ENCODE results near the gene MYH10. TPM values are rescaled to one million over a fixed set of nuclear protein-coding genes. Genes with fewer than 3 reads are reported as not detected.
A peak's percentile ranks its signal among the peaks of the same experiment; 100 is the strongest.

Gene MYH10
- total RNA-seq, 2 experiments from 2014 or later, result 8.3 to 10.3 TPM

DNA sequence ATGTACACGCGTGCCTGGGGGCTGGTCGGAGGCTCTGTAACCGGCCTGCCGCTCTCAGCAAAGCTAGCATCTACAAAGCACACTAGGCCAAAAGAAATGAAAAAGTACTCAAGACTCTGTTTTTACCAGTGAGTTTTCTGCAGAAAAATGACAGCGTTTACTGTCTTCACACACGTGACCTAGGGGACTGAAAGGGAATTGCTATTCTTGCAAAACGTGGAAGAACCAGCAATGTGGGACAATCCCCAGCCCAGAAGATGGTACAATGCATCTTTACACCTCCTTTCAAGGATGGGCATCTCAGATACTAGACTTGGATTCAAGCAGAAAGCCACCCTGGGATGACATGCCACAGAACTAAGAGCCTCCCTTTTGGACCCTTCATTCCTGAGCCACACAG is 153.4 kb downstream of the MYH10 start:
- H3K27ac Mint-ChIP-seq, result no peak overlapping the region
- ChIA-PET CTCF (no interaction called here), POLR2A (no interaction called here)
- H3K27me3 Mint-ChIP-seq, result no peaks in the 10 kb centered on the region
- H3K9me3 Mint-ChIP-seq, result no peaks in the 10 kb centered on the region
- peaks cover 29% of the 10 kb centered on the region for H3K36me3 Mint-ChIP-seq (ENCODE audit: low read depth)
- H3K4me3 Mint-ChIP-seq, result no peak overlapping the region
- no peak for DNase-seq
- no peaks in the 10 kb centered on the region for H3K4me1 Mint-ChIP-seq

DNA sequence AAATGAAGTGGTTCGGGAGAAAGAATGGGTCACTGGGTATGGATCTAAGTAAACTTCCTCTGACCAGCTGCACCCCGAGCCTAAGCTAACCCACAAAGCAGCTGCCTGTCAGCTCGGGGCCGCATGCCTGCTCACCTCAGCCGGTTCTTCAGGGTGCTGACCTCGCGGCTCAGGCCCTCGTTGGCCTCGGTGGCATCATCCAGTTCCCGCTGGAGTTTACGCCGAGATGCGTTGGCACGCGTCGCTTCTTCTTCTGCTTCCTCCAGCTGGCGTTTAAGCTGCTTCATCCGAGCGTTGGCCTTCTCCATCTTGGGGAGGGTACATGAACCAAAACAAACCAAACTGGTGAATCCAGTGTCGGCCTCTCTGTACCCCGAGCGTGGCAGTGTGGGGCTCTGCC is 153.8 kb downstream of the MYH10 start:
- no peaks in the 10 kb centered on the region for H3K9me3 Mint-ChIP-seq
- no peak overlapping the region for H3K4me3 Mint-ChIP-seq
- no peak for DNase-seq
- no peaks in the 10 kb centered on the region for H3K4me1 Mint-ChIP-seq
- H3K27ac Mint-ChIP-seq, result no peak overlapping the region
- H3K36me3 Mint-ChIP-seq (ENCODE audit: low read depth), result peaks cover 26% of the 10 kb centered on the region
- no peaks in the 10 kb centered on the region for H3K27me3 Mint-ChIP-seq
- CTCF ChIA-PET, result no interaction called here
- POLR2A ChIA-PET, result no interaction called here

DNA sequence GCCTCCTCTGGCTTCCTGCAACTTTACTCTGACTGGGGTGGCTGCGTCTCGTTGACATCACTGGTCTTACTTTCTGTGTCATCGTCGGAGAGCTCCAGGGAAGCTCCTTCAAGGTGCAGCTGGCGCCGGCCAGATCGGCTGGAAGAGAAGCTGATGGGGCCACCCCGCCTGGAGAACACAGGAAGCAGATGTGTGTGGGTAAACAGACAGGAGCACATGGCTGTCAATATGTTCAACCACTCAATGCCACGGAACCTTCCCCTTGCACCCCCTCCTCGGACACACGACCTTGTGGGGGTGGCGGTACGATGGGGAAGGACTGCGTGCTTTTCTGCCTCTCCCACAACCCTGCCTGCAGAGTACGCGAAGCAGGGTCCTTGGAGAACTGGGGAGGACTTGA is 154.7 kb downstream of the MYH10 start:
- no peak for DNase-seq
- CTCF ChIA-PET, result no interaction called here
- no peak overlapping the region for H3K4me3 Mint-ChIP-seq
- peak overlapping the region; percentile 77 for H3K27ac Mint-ChIP-seq
- no peaks in the 10 kb centered on the region for H3K27me3 Mint-ChIP-seq
- POLR2A ChIA-PET, result no interaction called here
- H3K9me3 Mint-ChIP-seq, result no peaks in the 10 kb centered on the region
- peaks cover 26% of the 10 kb centered on the region for H3K36me3 Mint-ChIP-seq (ENCODE audit: low read depth)
- H3K4me1 Mint-ChIP-seq, result no peaks in the 10 kb centered on the region

DNA sequence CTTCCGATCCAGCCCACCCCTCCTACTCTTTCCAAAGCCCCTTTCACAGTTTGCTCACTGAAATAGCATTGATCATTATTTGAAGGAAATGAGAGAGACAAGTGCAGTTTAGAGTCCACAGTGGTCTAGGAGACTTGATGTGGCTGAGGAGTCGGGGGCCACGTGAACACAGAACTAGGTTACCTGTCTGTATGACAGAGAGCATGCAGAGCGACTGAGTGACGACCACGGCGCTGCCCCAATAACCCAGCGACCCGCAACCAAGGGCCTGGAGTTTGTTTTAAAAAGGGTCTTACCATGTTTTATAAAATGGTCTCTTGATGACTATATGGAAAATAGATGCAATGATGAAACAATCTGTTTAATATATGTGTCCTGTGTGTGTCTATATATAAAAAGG is 155.3 kb downstream of the MYH10 start:
- no peak for DNase-seq
- Mint-ChIP-seq H3K4me1 (no peaks in the 10 kb centered on the region), H3K27me3 (no peaks in the 10 kb centered on the region), H3K36me3 (ENCODE audit: low read depth) (peaks cover 23% of the 10 kb centered on the region), H3K9me3 (no peaks in the 10 kb centered on the region), H3K27ac (no peak overlapping the region), H3K4me3 (no peak overlapping the region)
- POLR2A ChIA-PET, result no interaction called here
- CTCF ChIA-PET, result no interaction called here

DNA sequence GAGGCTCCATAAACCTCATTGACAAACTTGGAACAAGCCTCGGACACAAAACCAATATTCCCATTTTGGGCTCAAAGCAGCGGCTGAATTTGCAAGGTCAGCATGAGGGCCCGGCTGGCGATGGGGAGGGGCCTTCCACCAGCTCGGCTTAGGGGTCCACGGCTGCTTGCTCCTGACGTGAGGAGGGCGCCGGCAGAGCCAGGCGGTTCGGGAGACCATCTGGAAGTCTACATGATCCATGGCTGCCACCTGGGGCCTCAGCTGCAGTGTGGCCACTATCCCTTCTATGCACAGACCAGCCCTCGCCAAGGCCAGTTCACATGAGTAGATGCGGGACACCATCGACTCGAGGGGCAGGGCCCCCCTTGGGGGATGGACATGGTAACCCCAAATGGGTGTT is 155.7 kb downstream of the MYH10 start:
- POLR2A ChIA-PET, result no interaction called here
- CTCF ChIA-PET, result no interaction called here
- Mint-ChIP-seq H3K4me3 (no peak overlapping the region), H3K27ac (no peak overlapping the region), H3K27me3 (no peaks in the 10 kb centered on the region), H3K4me1 (no peaks in the 10 kb centered on the region), H3K36me3 (ENCODE audit: low read depth) (peaks cover 23% of the 10 kb centered on the region), H3K9me3 (no peaks in the 10 kb centered on the region)
- no peak for DNase-seq

DNA sequence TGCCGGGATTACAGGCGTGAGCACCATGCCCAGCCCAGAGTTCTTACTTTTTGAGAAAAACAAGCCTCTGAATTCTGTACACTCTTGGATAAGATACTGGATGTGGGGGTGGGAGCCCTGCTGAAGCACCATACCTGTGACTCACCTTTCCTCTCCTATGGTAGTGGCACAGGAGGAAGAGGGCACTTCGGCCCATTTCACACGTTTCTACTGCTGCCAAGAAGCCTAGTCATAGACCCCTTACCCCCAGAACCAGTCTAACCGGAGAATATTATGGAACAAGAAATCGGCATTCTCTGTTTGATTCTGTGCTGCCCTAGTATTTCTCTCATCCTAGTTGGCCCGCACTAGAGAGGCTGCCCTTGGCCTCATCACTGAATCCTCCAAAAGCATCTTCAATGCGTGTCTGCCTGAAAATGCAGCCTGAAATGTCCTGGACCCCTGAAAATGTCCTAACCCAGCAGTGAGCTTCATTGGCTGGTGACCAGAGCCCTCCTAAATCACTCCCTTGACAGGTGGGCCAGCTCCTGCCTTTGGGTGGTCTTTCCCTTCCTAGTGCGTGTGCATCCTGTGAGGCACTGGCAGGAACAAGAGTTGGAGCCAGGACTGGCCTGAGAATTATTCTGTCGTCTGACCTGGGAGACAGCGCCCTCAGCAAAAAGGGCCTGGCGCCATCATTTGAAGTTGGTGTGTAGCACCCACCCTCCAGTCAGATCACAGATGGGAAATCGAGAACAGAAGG is 156.9 kb downstream of the MYH10 start:
- no peak overlapping the region for H3K27ac Mint-ChIP-seq
- no peak overlapping the region for H3K4me3 Mint-ChIP-seq
- H3K9me3 Mint-ChIP-seq, result no peaks in the 10 kb centered on the region
- H3K4me1 Mint-ChIP-seq, result no peaks in the 10 kb centered on the region
- no peak for DNase-seq
- no peaks in the 10 kb centered on the region for H3K27me3 Mint-ChIP-seq
- H3K36me3 Mint-ChIP-seq (ENCODE audit: low read depth), result peaks cover 23% of the 10 kb centered on the region
- CTCF ChIA-PET, result no interaction called here
- POLR2A ChIA-PET, result no interaction called here

DNA sequence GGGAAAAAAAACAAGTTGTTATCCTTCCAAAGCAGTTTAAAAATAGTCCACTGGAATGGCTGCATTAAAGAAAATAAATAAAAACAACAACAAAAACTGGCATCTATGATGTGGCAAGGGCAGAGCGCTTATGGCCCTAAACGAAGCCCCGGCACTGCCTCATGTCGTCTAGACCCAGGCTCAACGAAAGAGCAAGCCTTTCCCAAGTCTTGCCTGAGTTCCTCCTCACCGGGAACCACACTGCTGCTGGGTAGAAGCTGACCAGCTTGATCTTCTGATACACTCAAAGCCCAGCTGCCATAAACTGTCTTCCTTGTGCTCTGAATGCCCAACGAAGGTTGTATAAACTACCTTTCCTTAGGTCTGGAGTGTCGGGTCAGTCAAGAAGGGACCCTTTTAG is 157.9 kb downstream of the MYH10 start:
- Mint-ChIP-seq H3K27me3 (no peaks in the 10 kb centered on the region), H3K9me3 (no peaks in the 10 kb centered on the region), H3K4me3 (no peak overlapping the region), H3K4me1 (no peaks in the 10 kb centered on the region), H3K36me3 (ENCODE audit: low read depth) (peaks cover 30% of the 10 kb centered on the region), H3K27ac (no peak overlapping the region)
- DNase-seq, result no peak
- CTCF ChIA-PET, result interaction anchor here (1.5 kb wide), 1 partner anchor 10 kb away, joined by 4 read pairs; no protein-coding TSS in a partner anchor
- POLR2A ChIA-PET, result no interaction called here

DNA sequence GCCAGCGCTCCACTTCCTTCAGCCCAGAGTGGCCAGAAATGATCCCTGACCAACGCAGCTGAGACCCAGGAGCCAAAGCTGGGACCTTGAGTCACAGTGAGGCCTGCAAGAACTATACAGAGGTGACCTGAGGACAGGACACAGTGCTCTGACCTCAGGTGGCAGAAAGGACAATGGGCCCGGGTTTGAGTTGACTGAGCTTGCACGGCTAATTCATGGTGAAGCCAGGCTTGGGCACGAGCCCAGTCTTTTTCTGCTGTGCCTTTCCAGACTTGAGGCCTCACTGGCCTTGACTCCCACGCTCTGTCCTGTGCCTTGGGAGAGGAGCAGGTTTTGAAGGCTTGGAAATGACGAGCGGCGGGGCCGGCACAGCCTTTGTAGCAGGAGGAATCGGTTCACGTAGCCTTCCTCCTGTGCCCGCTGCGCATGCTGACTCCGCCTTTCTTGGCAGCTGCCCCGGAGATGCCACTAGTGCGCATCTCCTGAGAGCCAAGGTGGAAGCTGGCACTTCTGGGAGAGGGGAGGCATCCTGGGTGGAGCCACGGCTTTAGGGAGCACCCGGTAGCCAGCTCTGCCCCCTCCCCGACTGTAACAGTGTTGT is 160.0 kb downstream of the MYH10 start:
- H3K27ac Mint-ChIP-seq, result no peak overlapping the region
- H3K27me3 Mint-ChIP-seq, result no peaks in the 10 kb centered on the region
- DNase-seq, result no peak
- no peaks in the 10 kb centered on the region for H3K9me3 Mint-ChIP-seq
- peaks cover 30% of the 10 kb centered on the region for H3K36me3 Mint-ChIP-seq (ENCODE audit: low read depth)
- no peak overlapping the region for H3K4me3 Mint-ChIP-seq
- ChIA-PET POLR2A (interaction anchor here (0.6 kb wide), 1 partner anchor 203 kb away, joined by 4 read pairs; no protein-coding TSS in a partner anchor), CTCF (interaction anchor here (0.9 to 1.6 kb wide), 3 partner anchors 18 to 87 kb away, joined by 3 to 4 read pairs (median 3); no protein-coding TSS in a partner anchor)
- H3K4me1 Mint-ChIP-seq, result no peaks in the 10 kb centered on the region

DNA sequence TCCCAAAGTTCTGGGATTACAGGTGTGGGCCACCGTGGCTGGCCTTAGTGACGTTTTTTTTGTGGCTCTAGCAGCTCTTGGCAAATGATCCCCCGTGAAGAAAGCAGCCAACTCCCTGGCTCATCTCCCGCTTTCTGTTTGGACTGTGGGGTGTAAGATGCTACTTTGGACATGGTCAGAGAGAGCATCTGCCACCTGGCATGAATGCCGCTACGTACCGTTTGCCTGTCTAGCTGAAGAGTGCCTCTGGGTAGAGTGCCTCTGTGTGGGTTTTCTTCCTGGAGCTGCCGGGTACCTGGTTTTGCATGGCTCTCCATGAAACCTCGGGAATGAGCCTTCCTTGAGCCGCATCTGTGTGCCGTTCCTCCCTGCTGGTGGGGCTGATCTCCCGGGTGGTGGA is 160.6 kb downstream of the MYH10 start:
- Mint-ChIP-seq H3K36me3 (ENCODE audit: low read depth) (peaks cover 26% of the 10 kb centered on the region), H3K27me3 (no peaks in the 10 kb centered on the region), H3K4me3 (no peak overlapping the region), H3K9me3 (no peaks in the 10 kb centered on the region), H3K4me1 (no peaks in the 10 kb centered on the region), H3K27ac (no peak overlapping the region)
- POLR2A ChIA-PET, result no interaction called here
- no peak for DNase-seq
- CTCF ChIA-PET, result no interaction called here

DNA sequence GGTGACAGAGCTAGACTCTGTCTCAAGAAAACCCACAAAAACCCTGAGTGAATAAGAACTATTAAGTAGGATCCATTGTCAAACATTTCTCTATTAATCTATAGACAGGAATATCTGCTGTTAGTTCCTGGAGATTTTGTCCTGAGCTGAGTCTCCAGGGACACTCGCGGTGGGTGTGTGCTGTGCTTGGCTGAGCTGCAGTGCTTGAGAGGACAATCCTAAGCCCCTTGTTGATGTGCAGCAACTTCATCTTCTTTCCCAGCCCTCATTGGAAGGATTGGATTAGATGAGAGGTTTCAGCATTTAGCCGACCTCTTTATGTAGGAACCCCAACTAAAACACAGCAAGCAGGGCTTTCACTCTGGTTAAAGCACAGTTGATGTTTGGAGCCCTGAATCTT is 161.5 kb downstream of the MYH10 start:
- DNase-seq, result no peak
- H3K4me1 Mint-ChIP-seq, result no peaks in the 10 kb centered on the region
- no peak overlapping the region for H3K27ac Mint-ChIP-seq
- peaks cover 22% of the 10 kb centered on the region for H3K36me3 Mint-ChIP-seq (ENCODE audit: low read depth)
- CTCF ChIA-PET, result no interaction called here
- POLR2A ChIA-PET, result no interaction called here
- no peaks in the 10 kb centered on the region for H3K27me3 Mint-ChIP-seq
- H3K4me3 Mint-ChIP-seq, result no peak overlapping the region
- no peaks in the 10 kb centered on the region for H3K9me3 Mint-ChIP-seq

DNA sequence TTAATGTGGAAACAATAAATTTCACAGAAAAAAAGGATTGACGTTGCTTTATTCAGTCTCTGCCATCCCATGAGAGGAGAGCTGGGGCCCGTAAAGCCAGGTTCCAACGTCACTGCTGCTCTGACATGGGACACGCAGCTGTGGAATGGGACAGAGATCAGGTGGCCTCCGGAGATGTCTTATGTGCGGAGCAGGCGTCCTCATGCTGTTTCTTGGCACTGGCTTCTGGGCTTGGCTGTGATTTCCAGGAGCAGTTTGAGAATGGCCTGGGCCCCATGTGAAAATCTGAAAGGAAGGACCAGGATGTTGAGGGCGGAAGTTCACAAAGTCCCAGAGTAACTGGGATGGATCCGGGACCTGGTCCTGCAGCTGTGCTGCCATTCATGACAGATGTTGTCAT is 162.4 kb downstream of the MYH10 start:
- peaks cover 22% of the 10 kb centered on the region for H3K36me3 Mint-ChIP-seq (ENCODE audit: low read depth)

DNA sequence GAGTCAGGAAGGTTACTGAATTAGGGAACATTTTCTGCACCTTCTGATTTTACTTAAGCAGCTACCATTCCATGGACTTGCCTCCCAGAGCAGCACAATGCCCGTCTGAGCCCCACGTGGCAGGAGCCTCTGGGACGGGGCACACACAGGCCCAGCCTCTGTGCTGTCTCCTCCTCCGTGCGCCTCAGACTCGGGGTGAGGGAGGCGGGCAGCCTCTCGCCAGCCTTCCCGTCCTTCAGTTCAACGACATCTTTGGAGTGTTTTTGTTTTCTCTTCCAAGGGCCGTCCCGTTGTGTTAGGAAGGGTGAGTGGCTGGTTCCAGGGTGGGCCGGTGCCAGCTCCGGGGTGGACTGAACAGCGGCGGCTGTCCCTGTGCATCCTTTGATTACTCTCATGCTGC is 163.0 kb downstream of the MYH10 start:
- Mint-ChIP-seq H3K9me3 (no peaks in the 10 kb centered on the region), H3K27ac (no peak overlapping the region), H3K27me3 (no peaks in the 10 kb centered on the region), H3K4me3 (no peak overlapping the region), H3K36me3 (ENCODE audit: low read depth) (peaks cover 22% of the 10 kb centered on the region), H3K4me1 (no peaks in the 10 kb centered on the region)
- DNase-seq, result no peak
- CTCF ChIA-PET, result no interaction called here
- POLR2A ChIA-PET, result no interaction called here

More for the DNA sequence above, 162.4 kb downstream of the MYH10 start:
- CTCF ChIA-PET, result no interaction called here
- no peak for DNase-seq
- H3K4me1 Mint-ChIP-seq, result no peaks in the 10 kb centered on the region
- H3K27ac Mint-ChIP-seq, result no peak overlapping the region
- POLR2A ChIA-PET, result no interaction called here
- no peaks in the 10 kb centered on the region for H3K27me3 Mint-ChIP-seq
- no peak overlapping the region for H3K4me3 Mint-ChIP-seq
- no peaks in the 10 kb centered on the region for H3K9me3 Mint-ChIP-seq

DNA sequence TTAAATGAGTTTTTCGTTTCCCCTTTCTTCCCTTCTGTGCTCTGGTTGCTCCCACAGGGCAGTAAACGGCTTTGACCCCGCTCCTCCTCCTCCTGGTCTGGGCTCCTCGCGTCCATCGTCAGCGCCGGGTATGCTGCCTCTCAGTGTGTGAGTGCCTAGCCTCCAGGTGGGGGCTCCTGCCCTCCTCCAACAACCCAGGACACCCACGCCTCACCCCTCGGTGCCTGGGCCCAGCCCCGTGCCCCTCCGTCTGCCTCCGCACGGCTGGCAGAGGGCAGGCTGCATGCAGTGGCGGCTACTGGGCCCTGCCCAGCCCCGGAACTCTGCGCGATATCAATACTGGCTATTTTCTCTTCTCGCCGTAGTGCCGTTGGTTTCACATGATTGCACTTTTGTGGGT is 163.7 kb downstream of the MYH10 start:
- Mint-ChIP-seq H3K9me3 (no peaks in the 10 kb centered on the region), H3K4me3 (no peak overlapping the region), H3K27ac (no peak overlapping the region), H3K4me1 (no peaks in the 10 kb centered on the region), H3K27me3 (no peaks in the 10 kb centered on the region), H3K36me3 (ENCODE audit: low read depth) (peaks cover 24% of the 10 kb centered on the region)
- DNase-seq, result no peak
- CTCF ChIA-PET, result no interaction called here
- POLR2A ChIA-PET, result no interaction called here

DNA sequence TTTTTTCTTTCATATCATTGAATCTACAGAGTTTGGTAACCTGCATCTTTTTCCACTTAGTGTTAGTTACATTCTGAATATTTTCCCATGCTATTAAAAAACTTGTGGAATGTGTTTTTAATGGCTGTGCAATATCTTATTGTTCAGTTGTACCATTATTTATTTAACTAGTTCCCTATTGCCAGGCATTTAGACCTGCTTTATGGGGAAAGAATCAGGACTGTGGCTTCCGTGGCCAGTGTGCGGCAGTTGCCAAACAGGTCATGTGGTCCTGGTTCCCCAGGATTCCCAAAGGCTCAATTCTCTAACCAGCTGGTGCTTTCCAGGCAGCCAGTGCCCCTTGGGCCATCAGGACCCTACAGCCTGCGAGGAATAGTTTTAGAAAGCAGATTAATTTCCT is 164.1 kb downstream of the MYH10 start:
- ChIA-PET POLR2A (no interaction called here), CTCF (no interaction called here)
- Mint-ChIP-seq H3K9me3 (no peaks in the 10 kb centered on the region), H3K27me3 (no peaks in the 10 kb centered on the region), H3K4me1 (no peaks in the 10 kb centered on the region), H3K4me3 (no peak overlapping the region), H3K27ac (no peak overlapping the region), H3K36me3 (ENCODE audit: low read depth) (peaks cover 27% of the 10 kb centered on the region)
- no peak for DNase-seq
